Measurements from ENCODE around the gene KLHL14. TPM values are rescaled to one million over a fixed set of nuclear protein-coding genes. Genes with fewer than 3 reads are reported as not detected.
A peak's percentile ranks its signal among the peaks of the same experiment; 100 is the strongest.

The KLHL14 gene
- total RNA-seq, 6 donors from 2014 or later, result 0.20 to 0.49 (median 0.44) TPM; not detected in 3

DNA sequence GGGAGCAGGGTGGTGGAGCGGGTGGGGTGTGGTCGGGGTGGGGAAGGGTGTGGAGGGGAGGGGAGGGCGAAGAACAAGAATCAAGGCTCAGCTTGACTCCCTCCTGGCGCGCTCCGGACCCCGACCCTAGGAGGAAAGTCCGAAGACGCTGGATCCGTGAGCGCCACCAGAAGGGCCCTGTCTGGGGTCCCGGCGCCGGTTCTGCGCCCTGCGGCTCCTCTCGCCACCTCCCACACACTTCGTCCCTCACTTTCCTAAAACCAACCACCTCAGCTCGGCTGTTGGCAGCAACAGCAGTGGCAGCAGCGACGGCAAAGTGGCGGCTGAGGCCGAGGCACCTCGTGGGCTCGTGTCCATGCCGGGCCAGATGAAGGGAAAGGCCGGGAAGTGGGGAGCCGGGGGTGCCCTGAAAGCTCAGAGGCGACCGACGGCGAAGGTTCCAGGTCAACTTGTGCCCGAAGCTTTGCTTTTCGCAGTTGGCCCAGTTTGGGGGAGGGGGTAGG lies 2.1 kb downstream of the KLHL14 start:
- Histone ChIP-seq H3K9me3 (no peaks in the 10 kb centered on the region), H3K4me1 (peaks cover 10 to 31% (median 21%) of the 10 kb centered on the region in 4 donors), H3K36me3 (no peaks in the 10 kb centered on the region), H3K27ac (no peak overlapping the region), H3K4me3 (peak overlapping the region in 3 of 4 donors; percentile 23 to 47 (median 39)), H3K27me3 (peaks cover 0 to 31% (median 22%) of the 10 kb centered on the region in 4 donors)
- WGBS, 2 donors, result 4 to 6% methylated on average over 21 to 34 of the region's 34 CpGs
- DNase-seq (peak in 1 of 2 donors; percentile 73), ATAC-seq (ENCODE audit: low FRiP score in 2 of 2) (no peak)
- no peak for TF ChIP-seq POLR2A (IDR thresholded peaks at IDR 0.05)
- TF ChIP-seq CTCF (IDR thresholded peaks at IDR 0.05), result no peak
- TF ChIP-seq EP300 (IDR thresholded peaks at IDR 0.05), result no peak
- TF ChIP-seq POLR2AphosphoS5 (IDR thresholded peaks at IDR 0.05), result no peak

GRCh38 chr18:32770054-32770665 lies 2.7 kb downstream of the KLHL14 start:
- Histone ChIP-seq H3K27me3 (peaks cover 0 to 31% (median 22%) of the 10 kb centered on the region in 4 donors), H3K27ac (no peak overlapping the region), H3K4me1 (peaks cover 10 to 31% (median 21%) of the 10 kb centered on the region in 4 donors), H3K4me3 (peak overlapping the region in 2 of 4 donors; percentile 39 to 47), H3K36me3 (no peaks in the 10 kb centered on the region), H3K9me3 (no peaks in the 10 kb centered on the region)
- 0 to 1% methylated on average over 1 to 37 of the region's 37 CpGs for whole genome bisulfite sequencing, 2 donors
- TF ChIP-seq CTCF (IDR thresholded peaks at IDR 0.05) (no peak), EP300 (IDR thresholded peaks at IDR 0.05) (no peak), POLR2A (IDR thresholded peaks at IDR 0.05) (no peak), POLR2AphosphoS5 (IDR thresholded peaks at IDR 0.05) (no peak)
- peak in 1 of 2 donors; percentile 79 for DNase-seq
- ATAC-seq (ENCODE audit: low FRiP score in 2 of 2), result peak; percentile 38 to 41

DNA sequence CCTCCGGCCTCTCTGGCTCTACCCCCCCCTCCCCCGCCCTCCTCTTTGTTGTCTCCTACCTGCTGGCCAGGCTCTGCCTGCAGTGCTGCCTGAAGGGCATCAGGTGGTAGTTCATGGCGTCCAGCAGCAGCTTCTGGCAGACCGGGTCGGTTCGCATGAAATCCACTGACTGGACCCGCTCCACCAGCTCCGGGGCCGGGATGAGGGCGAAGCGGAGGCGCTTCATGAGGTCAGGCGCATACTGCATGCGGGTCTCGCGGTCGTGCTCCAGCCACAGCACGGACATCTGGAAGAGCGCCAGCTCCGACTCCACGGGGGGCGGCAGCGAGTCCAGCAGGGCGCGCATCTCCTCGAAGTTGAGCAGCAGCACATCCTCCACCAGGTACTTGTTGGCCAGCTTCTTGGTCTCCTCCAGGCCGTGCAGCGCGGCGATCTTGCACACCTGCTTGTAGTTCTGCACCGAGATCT lies 3.2 kb downstream of the KLHL14 start:
- peaks cover 10 to 31% (median 21%) of the 10 kb centered on the region in 4 donors for H3K4me1 ChIP-seq
- peaks cover 0 to 31% (median 22%) of the 10 kb centered on the region in 4 donors for H3K27me3 ChIP-seq
- WGBS, 2 donors, result 7 to 14% methylated on average over 3 to 25 of the region's 31 CpGs
- no peaks in the 10 kb centered on the region for H3K36me3 ChIP-seq
- no peaks in the 10 kb centered on the region for H3K9me3 ChIP-seq
- H3K27ac ChIP-seq, result no peak overlapping the region
- TF ChIP-seq EP300 (IDR thresholded peaks at IDR 0.05) (no peak), CTCF (IDR thresholded peaks at IDR 0.05) (no peak)
- peak in 1 of 2 donors; percentile 79 for DNase-seq
- H3K4me3 ChIP-seq, result peak overlapping the region in 2 of 4 donors; percentile 39 to 47
- peak; percentile 5 to 42 for ATAC-seq (ENCODE audit: low FRiP score in 2 of 2)

GRCh38 chr18:32769071-32769585 lies 3.7 kb downstream of the KLHL14 start:
- no peak for TF ChIP-seq POLR2AphosphoS5 (IDR thresholded peaks at IDR 0.05)
- TF ChIP-seq CTCF (IDR thresholded peaks at IDR 0.05), result no peak
- no peak for TF ChIP-seq POLR2A (IDR thresholded peaks at IDR 0.05)
- TF ChIP-seq EP300 (IDR thresholded peaks at IDR 0.05), result no peak
- no peak for ATAC-seq (ENCODE audit: low FRiP score in 2 of 2)
- Histone ChIP-seq H3K4me3 (no peak overlapping the region), H3K4me1 (peaks cover 10 to 31% (median 21%) of the 10 kb centered on the region in 4 donors), H3K27me3 (peaks cover 0 to 31% (median 22%) of the 10 kb centered on the region in 4 donors), H3K36me3 (no peaks in the 10 kb centered on the region), H3K27ac (no peak overlapping the region), H3K9me3 (no peaks in the 10 kb centered on the region)
- no peak for DNase-seq
- 37 to 50% methylated on average over 8 of the region's 8 CpGs for WGBS, 2 donors
